Stimulated activated memory B cell treated with anti-CD40 and anti-IgM and Interleukin-4, amounts not matched to agents 10 μg/mL and 1 μg/mL and 100 μg/mL, for 72 hours (primary cell): ENCODE measurements around the gene CACNA1D.

Experiments used
- ATAC-seq: fragments of 150-1000 bp; cut with Tn5 transposase; 2 replicates; pipeline ENCODE4 v1.10.0; 2021
- H3K27ac Mint-ChIP-seq: one replicate; pipeline ENCODE4 v1.8.0; 2022; ENCODE audit warnings: mild to moderate bottlenecking, mixed read lengths
- H3K27me3 Mint-ChIP-seq: one replicate; pipeline ENCODE4 v1.8.0; 2022; ENCODE audit warnings: mixed read lengths
- H3K36me3 Mint-ChIP-seq: one replicate; pipeline ENCODE4 v1.8.0; 2022; ENCODE audit warnings: mixed read lengths
- H3K4me1 Mint-ChIP-seq: one replicate; pipeline ENCODE4 v1.8.0; 2022; ENCODE audit warnings: mixed read lengths
- H3K4me3 Mint-ChIP-seq: one replicate; pipeline ENCODE4 v1.8.0; 2022; ENCODE audit warnings: mild to moderate bottlenecking, moderate library complexity, mixed read lengths
- H3K9me3 Mint-ChIP-seq: one replicate; pipeline ENCODE4 v1.8.0; 2022; ENCODE audit warnings: mixed read lengths

The CACNA1D gene

GRCh38 chr3:53845881-53846133 is 351.4 kb downstream of the CACNA1D start:
- peak overlapping the region; percentile 80 for H3K27ac Mint-ChIP-seq
- peaks cover 41% of the 10 kb centered on the region for H3K4me1 Mint-ChIP-seq
- ATAC-seq = no peak

DNA sequence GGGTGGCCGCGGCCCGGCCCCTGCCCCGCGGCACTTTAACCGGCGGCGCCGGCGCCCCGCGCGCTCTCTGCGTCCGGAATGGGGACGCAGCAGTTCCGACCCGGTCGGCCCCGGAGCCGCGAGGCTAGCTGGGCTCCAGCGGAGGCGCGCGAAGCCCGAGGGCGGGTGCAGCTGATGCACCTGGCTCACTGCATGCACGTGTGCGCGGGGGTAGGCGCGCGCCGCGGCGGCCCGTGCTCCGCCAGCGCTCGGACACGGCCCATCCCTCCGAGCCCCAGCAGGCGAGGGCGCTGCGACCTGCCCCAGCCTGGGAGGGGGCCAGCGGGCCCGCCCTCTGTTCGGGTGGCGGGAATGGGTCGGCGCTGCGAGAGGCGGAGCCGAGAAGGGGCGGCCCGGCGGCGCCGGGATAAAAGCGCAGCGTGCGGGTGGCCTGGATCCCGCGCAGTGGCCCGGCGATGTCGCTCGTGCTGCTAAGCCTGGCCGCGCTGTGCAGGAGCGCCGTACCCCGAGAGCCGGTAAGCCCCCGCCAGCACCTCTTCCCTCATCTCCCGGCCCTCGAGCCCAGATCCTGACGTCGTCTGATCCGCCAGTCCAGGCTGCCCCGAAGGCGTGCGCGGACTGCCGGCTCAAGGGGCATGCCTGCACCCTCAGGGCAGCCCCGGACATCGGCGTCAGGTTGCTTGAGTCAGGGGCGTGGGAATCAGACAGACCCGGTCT is 351.9 kb downstream of the CACNA1D start, which contains the start of the genes CHDH and IL17RB:
Gene CHDH, minus strand, starts transcription at position 286 of the 717 bp plus-strand sequence. CDS start 22,411 bp downstream, outside the sequence.
Gene IL17RB, plus strand, starts transcription at position 435 of the 717 bp plus-strand sequence. Its CDS starts 21 bp downstream, at position 456.
- Mint-ChIP-seq H3K36me3 (peaks cover 22% of the 10 kb centered on the region), H3K27me3 (peaks cover 10% of the 10 kb centered on the region), H3K4me3 (peak within 1 kb of the TSS; percentile 79), H3K4me1 (peaks cover 41% of the 10 kb centered on the region), H3K27ac (peak within 1 kb of the TSS; percentile 80), H3K9me3 (no peaks in the 10 kb centered on the region)
- ATAC-seq = peak; percentile 61

More at GRCh38 chr3:53845881-53846133, 351.4 kb downstream of the CACNA1D start:
- Mint-ChIP-seq H3K27me3 (peaks cover 10% of the 10 kb centered on the region), H3K9me3 (no peaks in the 10 kb centered on the region), H3K36me3 (peaks cover 17% of the 10 kb centered on the region), H3K4me3 (peak overlapping the region; percentile 66)

DNA sequence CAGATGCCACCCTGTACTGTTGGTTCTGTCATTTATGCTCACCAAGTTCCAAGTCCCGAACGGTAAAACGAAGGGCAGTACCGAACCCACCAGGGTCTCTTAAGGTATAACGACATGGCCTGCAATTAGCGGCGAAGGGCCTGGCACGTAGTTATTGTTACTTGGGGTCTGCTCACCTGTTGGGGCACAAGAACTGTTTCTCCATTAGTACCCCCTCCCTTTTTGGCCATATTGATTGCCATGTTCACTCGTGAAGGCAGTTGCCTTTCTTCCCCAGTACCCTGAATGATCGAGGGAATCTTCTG is 352.4 kb downstream of the CACNA1D start:
- peak overlapping the region; percentile 79 for H3K4me3 Mint-ChIP-seq
- peak overlapping the region; percentile 32 for H3K27ac Mint-ChIP-seq
- ATAC-seq = no peak
- H3K9me3 Mint-ChIP-seq = no peaks in the 10 kb centered on the region
- H3K27me3 Mint-ChIP-seq = peaks cover 10% of the 10 kb centered on the region
- peaks cover 41% of the 10 kb centered on the region for H3K4me1 Mint-ChIP-seq
- H3K36me3 Mint-ChIP-seq = peaks cover 25% of the 10 kb centered on the region

- peaks cover 13% of the 10 kb centered on the region for H3K4me1 Mint-ChIP-seq
- H3K9me3 Mint-ChIP-seq = no peaks in the 10 kb centered on the region
- no peak overlapping the region for H3K4me3 Mint-ChIP-seq
- H3K27me3 Mint-ChIP-seq = peaks cover 10% of the 10 kb centered on the region
- H3K27ac Mint-ChIP-seq = no peak overlapping the region
- H3K36me3 Mint-ChIP-seq = peaks cover 35% of the 10 kb centered on the region
- no peak for ATAC-seq
These were observed 355.5 kb downstream of the CACNA1D start for GRCh38 chr3:53849916-53850315.

DNA sequence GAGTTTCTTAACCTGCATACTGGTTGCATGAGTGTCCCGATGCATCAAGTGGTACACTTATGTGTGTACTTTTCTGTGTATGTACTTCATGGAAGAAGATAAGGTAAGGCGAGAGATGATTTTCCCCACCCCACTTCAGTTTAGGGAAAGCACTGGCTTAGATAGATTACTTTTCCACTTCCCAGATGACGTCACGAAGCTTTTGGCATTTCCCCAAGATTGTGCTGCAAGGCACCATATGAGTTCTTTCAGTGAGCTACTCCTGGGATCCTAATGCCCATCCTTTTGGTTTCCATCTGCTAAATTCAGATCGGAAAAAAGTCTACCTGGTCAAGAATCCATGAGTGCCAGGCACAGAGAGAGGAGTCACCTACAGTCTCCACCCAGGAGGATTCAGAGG is 356.5 kb downstream of the CACNA1D start:
- Mint-ChIP-seq H3K9me3 (no peaks in the 10 kb centered on the region), H3K36me3 (peaks cover 39% of the 10 kb centered on the region), H3K4me3 (no peak overlapping the region), H3K27ac (no peak overlapping the region), H3K27me3 (peaks cover 10% of the 10 kb centered on the region), H3K4me1 (peaks cover 9% of the 10 kb centered on the region)
- no peak for ATAC-seq

DNA sequence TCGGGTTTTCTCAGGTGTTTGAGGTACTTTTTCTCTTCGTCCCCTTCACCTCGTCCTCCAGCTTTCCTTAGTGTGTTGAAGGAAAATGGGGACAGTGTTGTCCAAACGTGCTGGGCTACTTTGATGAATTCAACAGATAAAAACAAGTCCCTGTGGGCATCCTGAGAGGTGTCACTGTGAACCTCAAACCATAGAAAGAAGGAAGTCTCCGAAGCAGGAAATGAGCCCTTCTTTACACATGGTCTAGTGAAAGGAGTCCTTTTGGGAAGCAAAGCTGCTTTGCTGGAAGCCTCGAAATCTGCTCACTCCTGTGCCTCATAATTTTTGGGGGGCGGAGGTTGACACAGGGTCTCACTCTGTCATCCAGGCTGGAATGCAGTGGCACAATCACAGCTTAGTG is 362.6 kb downstream of the CACNA1D start:
- peak; percentile 73 for ATAC-seq
- peaks cover 35% of the 10 kb centered on the region for H3K4me1 Mint-ChIP-seq
- H3K9me3 Mint-ChIP-seq = no peaks in the 10 kb centered on the region
- peaks cover 54% of the 10 kb centered on the region for H3K36me3 Mint-ChIP-seq
- no peak overlapping the region for H3K4me3 Mint-ChIP-seq
- no peaks in the 10 kb centered on the region for H3K27me3 Mint-ChIP-seq
- peak overlapping the region; percentile 44 for H3K27ac Mint-ChIP-seq

GRCh38 chr3:53858096-53858741 is 363.8 kb downstream of the CACNA1D start:
- peaks cover 65% of the 10 kb centered on the region for H3K36me3 Mint-ChIP-seq
- H3K4me1 Mint-ChIP-seq = peaks cover 47% of the 10 kb centered on the region
- H3K4me3 Mint-ChIP-seq = no peak overlapping the region
- H3K9me3 Mint-ChIP-seq = no peaks in the 10 kb centered on the region
- H3K27me3 Mint-ChIP-seq = no peaks in the 10 kb centered on the region
- peak overlapping the region; percentile 44 for H3K27ac Mint-ChIP-seq
- peak; percentile 44 for ATAC-seq

- H3K27ac Mint-ChIP-seq = no peak overlapping the region
- ATAC-seq = no peak
- H3K9me3 Mint-ChIP-seq = no peaks in the 10 kb centered on the region
- H3K4me3 Mint-ChIP-seq = no peak overlapping the region
- peaks cover 67% of the 10 kb centered on the region for H3K36me3 Mint-ChIP-seq
- peaks cover 52% of the 10 kb centered on the region for H3K4me1 Mint-ChIP-seq
- H3K27me3 Mint-ChIP-seq = no peaks in the 10 kb centered on the region
These were observed 364.8 kb downstream of the CACNA1D start for GRCh38 chr3:53859178-53859577.

- Mint-ChIP-seq H3K4me3 (no peak overlapping the region), H3K36me3 (peaks cover 71% of the 10 kb centered on the region), H3K27ac (no peak overlapping the region), H3K4me1 (peaks cover 62% of the 10 kb centered on the region), H3K9me3 (no peaks in the 10 kb centered on the region), H3K27me3 (no peaks in the 10 kb centered on the region)
- ATAC-seq = no peak
These were observed 365.8 kb downstream of the CACNA1D start for GRCh38 chr3:53860196-53860595.

- Mint-ChIP-seq H3K27ac (no peak overlapping the region), H3K4me3 (no peak overlapping the region), H3K4me1 (peaks cover 46% of the 10 kb centered on the region), H3K27me3 (no peaks in the 10 kb centered on the region), H3K36me3 (peaks cover 72% of the 10 kb centered on the region), H3K9me3 (no peaks in the 10 kb centered on the region)
- ATAC-seq = no peak
These were observed 367.8 kb downstream of the CACNA1D start for GRCh38 chr3:53862241-53862640.

GRCh38 chr3:53863145-53863544 is 368.7 kb downstream of the CACNA1D start:
- Mint-ChIP-seq H3K4me1 (peaks cover 37% of the 10 kb centered on the region), H3K27me3 (no peaks in the 10 kb centered on the region), H3K27ac (no peak overlapping the region), H3K36me3 (peaks cover 72% of the 10 kb centered on the region), H3K9me3 (no peaks in the 10 kb centered on the region), H3K4me3 (no peak overlapping the region)
- ATAC-seq = no peak
